GM18505 (cell line): Measurements from ENCODE around the gene CLEC4A.
"Not testable (repeated sequence)": the region's sequence is repeated elsewhere in the genome, so short reads cannot be mapped to it uniquely, and the experiment has no call there.

Experiments used
- ATAC-seq: cut with Tn5 transposase; IDR thresholded peaks from one replicate; pipeline ENCODE4 v1.9.1; 2021; ENCODE audit not compliant: unreplicated experiment
- POLR2A ChIP-seq: IDR thresholded peaks from 4 replicates; pipeline ENCODE4 v1.6.1; 2011; ENCODE audit warnings: borderline replicate concordance; ENCODE audit not compliant: insufficient read depth, insufficient read length; ENCODE audit errors: extremely low read depth

Gene CLEC4A

DNA sequence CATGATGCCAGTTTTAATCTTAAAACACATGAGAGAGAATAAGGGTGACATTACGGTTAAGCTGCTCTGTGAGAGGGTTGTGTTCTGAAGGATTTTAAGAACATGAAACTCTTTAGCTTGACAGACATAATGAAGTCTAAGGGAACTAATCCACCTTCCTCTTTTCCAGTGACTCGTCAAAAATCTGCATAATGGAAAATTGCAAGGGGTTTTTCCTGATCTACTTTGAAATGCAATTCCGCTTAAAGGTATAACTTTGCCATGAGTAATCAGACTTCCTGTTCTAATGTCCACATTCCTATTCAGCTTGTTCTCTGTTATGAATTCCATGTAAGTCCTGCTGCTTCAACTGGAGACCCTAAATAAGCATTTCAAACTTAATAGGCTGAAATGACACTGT, 33.4 kb downstream of the CLEC4A start, which contains the start of gene ZNF705A:
TSS of gene ZNF705A (plus strand) at position 171 of the 400 bp plus-strand sequence. CDS start 15,611 bp downstream, outside the sequence.
- no peak for ATAC-seq
- no peak for TF ChIP-seq POLR2A

GRCh38 chr12:8157484-8158198, 34.2 kb downstream of the CLEC4A start:
- ATAC-seq, result no peak
- TF ChIP-seq POLR2A, result no peak

DNA sequence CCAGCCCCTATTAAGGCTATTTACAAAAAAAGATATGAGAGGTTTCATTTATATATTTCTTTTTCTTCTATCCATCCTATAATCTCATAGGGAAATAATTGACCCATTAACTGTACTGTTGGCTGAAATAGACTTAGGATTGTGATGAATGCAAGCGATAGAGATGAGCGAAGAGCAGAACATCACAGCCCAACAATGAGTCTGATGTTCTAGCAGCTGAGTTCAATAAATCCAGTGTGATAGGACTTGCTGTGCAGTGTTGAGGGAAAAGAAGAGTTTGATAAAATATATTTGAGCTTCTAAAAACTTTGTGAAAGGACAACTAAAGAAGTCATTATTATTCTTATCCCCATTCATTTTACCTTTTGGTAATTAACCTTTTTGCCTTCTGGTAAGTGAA, 49.5 kb downstream of the CLEC4A start:
- not testable (repeated sequence) for ATAC-seq

- peak; percentile 37 for TF ChIP-seq POLR2A
- ATAC-seq, result not testable (repeated sequence)
Measured at GRCh38 chr12:8179989-8180585, 56.7 kb downstream of the CLEC4A start.

GRCh38 chr12:8181271-8181670, 57.9 kb downstream of the CLEC4A start:
- not testable (repeated sequence) for ATAC-seq

DNA sequence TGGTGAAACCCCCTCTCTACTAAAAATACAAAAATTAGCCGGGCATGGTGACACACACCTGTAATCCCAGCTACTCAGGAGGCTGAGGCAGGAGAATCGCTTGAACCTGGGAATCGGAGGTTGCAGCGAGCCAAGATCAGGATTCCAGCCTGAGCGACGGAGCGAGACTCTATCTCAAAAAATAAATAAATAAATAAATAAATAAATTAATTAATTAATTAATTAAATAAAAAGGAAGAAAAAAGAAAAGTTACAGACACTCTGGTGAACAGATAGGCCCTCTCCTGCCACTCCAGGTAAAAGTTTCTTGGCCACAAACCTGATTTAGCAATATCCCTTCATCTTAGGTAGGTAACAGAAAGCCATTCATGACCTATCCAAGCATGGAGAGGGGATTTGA, 59.5 kb downstream of the CLEC4A start:
- ATAC-seq, result not testable (repeated sequence)

DNA sequence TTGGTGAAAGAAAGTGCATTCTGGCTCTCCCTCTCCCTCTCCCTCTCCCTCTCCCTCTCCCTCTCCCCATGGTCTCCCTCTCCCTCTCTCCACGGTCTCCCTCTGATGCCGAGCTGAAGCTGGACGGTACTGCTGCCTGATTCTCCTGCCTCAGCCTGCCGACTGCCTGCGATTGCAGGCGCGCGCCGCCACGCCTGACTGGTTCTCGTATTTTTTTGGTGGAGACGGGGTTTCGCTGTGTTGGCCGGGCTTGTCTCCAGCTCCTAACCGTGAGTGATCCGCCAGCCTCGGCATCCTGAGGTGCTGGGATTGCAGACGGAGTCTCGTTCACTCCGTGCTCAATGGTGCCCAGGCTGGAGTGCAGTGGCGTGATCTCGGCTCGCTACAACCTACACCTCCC, 59.9 kb downstream of the CLEC4A start:
- ATAC-seq, result not testable (repeated sequence)

DNA sequence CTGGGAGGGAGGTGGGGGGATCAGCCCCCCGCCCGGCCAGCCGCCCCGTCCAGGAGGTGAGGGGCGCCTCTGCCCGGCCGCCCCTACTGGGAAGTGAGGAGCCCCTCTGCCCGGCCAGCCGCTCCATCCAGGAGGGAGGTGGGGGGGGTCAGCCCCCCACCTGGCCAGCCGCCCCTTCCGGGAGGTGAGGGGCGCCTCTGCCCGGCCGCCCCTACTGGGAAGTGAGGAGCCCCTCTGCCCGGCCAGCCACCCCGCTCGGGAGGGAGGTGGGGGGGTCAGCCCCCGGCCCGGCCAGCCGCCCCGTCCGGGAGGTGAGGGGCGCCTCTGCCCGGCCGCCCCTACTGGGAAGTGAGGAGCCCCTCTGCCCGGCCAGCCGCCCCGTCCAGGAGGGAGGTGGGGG, 60.8 kb downstream of the CLEC4A start:
- ATAC-seq, result not testable (repeated sequence)

DNA sequence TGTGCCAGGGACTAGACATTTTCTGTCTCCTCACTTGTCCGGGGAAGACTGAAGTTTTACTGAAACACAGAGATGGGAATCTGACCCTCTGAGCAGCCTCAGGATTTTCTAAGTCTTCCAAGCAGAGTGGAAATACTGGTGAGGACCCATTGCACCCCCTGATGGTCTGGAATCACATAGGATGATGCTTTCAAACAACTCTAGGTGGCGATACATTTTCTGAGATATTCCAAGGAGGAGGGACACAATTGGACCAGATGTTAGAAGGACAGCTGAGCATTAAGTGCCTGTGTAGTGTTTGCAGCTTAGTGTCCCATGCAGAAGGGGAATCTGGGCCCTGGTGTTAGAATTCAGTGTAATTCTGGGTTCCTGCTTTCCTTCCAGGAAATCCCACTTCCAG, 64.7 kb downstream of the CLEC4A start:
- not testable (repeated sequence) for ATAC-seq
